OCI-LY1 (cell line): ENCODE results near the gene FBXW2.

ENCODE experiments used
- H2AFZ ChIP-seq: fragments of 200-600 bp; sonication (generic), shearing (Covaris generic); 2 replicates; pipeline ENCODE4 v1.6.0; 2014; ENCODE audit warnings: antibody characterized with exemption, mild to moderate bottlenecking, low read length
- H3F3A ChIP-seq: fragments of 200-600 bp; sonication (generic), shearing (Covaris generic); 2 replicates; pipeline ENCODE4 v1.6.0; 2014; ENCODE audit warnings: mild to moderate bottlenecking, antibody characterized with exemption, low read length, moderate library complexity; ENCODE audit not compliant: insufficient read depth
- H3K27ac ChIP-seq: fragments of 200-600 bp; sonication (generic); 2 replicates; pipeline ENCODE4 v1.5.1; 2014; ENCODE audit warnings: low read length, mixed run types, mild to moderate bottlenecking, low read depth; ENCODE audit not compliant: poor library complexity, severe bottlenecking
- H3K27me3 ChIP-seq: fragments of 200-600 bp; sonication (generic); 2 replicates; pipeline ENCODE4 v1.6.0; 2014; ENCODE audit warnings: antibody characterized with exemption, mild to moderate bottlenecking, low read length, moderate library complexity; ENCODE audit not compliant: insufficient read depth
- H3K36me3 ChIP-seq: fragments of 200-600 bp; sonication (generic); 2 replicates; pipeline ENCODE4 v1.6.1; 2014; ENCODE audit warnings: mild to moderate bottlenecking, antibody characterized with exemption, low read length, moderate library complexity, mixed read lengths; ENCODE audit not compliant: insufficient read depth
- H3K4me1 ChIP-seq: fragments of 200-600 bp; sonication (generic); 2 replicates; pipeline ENCODE4 v1.5.1; 2014; ENCODE audit warnings: mild to moderate bottlenecking, low read length, moderate library complexity; ENCODE audit not compliant: insufficient read depth, severe bottlenecking
- H3K4me2 ChIP-seq: fragments of 200-600 bp; sonication (generic), shearing (Covaris generic); 2 replicates; pipeline ENCODE4 v1.6.1; 2014; ENCODE audit warnings: low read length
- H3K4me3 ChIP-seq: fragments of 200-600 bp; sonication (generic); 2 replicates; pipeline ENCODE4 v1.5.1; 2014; ENCODE audit warnings: low read length, low read depth, mild to moderate bottlenecking, mixed read lengths; ENCODE audit not compliant: poor library complexity, severe bottlenecking
- H3K79me2 ChIP-seq: fragments of 200-600 bp; shearing (Covaris generic); 2 replicates; pipeline ENCODE4 v1.6.1; 2016; ENCODE audit warnings: mixed run types, low read length, mixed read lengths; ENCODE audit not compliant: insufficient read depth
- H3K9ac ChIP-seq: fragments of 200-600 bp; sonication (generic), shearing (Covaris generic); 2 replicates; pipeline ENCODE4 v1.6.1; 2014; ENCODE audit warnings: mild to moderate bottlenecking, low read length, mixed read lengths
- H3K9me2 ChIP-seq: fragments of 200-600 bp; sonication (generic), shearing (Covaris generic); 2 replicates; pipeline ENCODE4 v1.6.1; 2014; ENCODE audit warnings: low read depth, mild to moderate bottlenecking, low read length, mixed read lengths
- H3K9me3 ChIP-seq: fragments of 200-600 bp; shearing (Covaris generic); 2 replicates; pipeline ENCODE4 v1.6.1; 2014; ENCODE audit warnings: low read length, mixed read lengths
- H4K20me1 ChIP-seq: fragments of 200-600 bp; sonication (generic), shearing (Covaris generic); 2 replicates; pipeline ENCODE4 v1.6.0; 2016; ENCODE audit warnings: mild to moderate bottlenecking, low read length; ENCODE audit not compliant: insufficient read depth
- EZH2 ChIP-seq: fragments of 200-600 bp; sonication (generic), shearing (Covaris generic); IDR thresholded peaks from 2 replicates; pipeline ENCODE4 v1.8.0; 2017; ENCODE audit warnings: borderline replicate concordance, mixed run types, mild to moderate bottlenecking, antibody characterized with exemption, low read length, moderate library complexity, mixed read lengths
- TF ChIP-seq, protein P1 (sequence below): fragments of 200-600 bp; sonication (generic), shearing (Covaris generic); IDR thresholded peaks from 2 replicates; pipeline ENCODE4 v1.5.1; 2017; ENCODE audit warnings: mild to moderate bottlenecking, antibody characterized with exemption, low read length, moderate library complexity, mixed read lengths

FBXW2 gene

DNA sequence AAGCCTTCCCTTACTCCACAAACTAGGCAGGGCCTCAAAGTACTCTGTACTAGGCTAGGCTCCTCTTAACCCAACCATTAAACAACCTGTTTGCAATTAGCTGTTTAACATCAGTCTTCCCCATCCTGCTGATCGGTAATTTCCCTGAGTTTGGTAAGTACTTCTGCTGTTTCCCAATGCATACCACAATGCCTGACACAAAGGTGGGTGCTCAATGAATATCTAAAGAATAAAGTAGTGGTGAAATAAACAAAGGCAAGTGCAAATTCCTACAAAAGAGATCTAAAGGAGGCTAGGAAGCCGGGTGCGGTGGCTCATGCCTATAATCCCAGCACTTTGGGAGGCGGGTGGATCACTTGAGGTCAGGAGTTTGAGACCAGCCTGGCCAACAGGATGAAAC lies 25.0 kb downstream of the FBXW2 start:
- Histone ChIP-seq H3K4me3 (no peak overlapping the region), H3K9ac (no peak overlapping the region), H4K20me1 (no peaks in the 10 kb centered on the region), H3K9me2 (no peaks in the 10 kb centered on the region), H3K27me3 (no peaks in the 10 kb centered on the region), H3K4me1 (no peaks in the 10 kb centered on the region), H2AFZ (no peak overlapping the region), H3K79me2 (no peaks in the 10 kb centered on the region), H3K4me2 (no peak overlapping the region), H3K36me3 (peaks cover 89% of the 10 kb centered on the region), H3K27ac (no peak overlapping the region), H3F3A (no peaks in the 10 kb centered on the region), H3K9me3 (no peaks in the 10 kb centered on the region)
- no peak for TF ChIP-seq EZH2
- TF ChIP-seq, protein P1, sequence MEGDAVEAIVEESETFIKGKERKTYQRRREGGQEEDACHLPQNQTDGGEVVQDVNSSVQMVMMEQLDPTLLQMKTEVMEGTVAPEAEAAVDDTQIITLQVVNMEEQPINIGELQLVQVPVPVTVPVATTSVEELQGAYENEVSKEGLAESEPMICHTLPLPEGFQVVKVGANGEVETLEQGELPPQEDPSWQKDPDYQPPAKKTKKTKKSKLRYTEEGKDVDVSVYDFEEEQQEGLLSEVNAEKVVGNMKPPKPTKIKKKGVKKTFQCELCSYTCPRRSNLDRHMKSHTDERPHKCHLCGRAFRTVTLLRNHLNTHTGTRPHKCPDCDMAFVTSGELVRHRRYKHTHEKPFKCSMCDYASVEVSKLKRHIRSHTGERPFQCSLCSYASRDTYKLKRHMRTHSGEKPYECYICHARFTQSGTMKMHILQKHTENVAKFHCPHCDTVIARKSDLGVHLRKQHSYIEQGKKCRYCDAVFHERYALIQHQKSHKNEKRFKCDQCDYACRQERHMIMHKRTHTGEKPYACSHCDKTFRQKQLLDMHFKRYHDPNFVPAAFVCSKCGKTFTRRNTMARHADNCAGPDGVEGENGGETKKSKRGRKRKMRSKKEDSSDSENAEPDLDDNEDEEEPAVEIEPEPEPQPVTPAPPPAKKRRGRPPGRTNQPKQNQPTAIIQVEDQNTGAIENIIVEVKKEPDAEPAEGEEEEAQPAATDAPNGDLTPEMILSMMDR: no peak

DNA sequence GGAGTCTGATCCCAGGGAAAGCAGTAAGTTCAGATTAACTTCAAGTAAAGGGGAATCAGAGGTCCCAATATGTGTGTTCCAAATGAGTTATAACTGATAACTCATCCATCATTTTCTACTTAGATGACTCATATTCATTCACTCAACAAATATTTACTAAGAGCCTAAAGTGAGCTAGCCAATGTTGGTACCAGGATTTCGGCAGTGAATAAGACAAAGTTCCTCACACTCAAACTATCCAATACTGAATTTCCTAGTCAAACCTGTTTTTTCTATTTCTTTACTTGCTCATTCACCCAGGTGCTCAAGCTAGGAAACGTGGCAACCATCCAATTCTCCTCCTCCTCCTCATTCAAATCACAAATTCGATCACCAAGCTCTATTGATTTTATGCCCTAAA lies 25.8 kb downstream of the FBXW2 start:
- no peak overlapping the region for H3K4me2 ChIP-seq
- H3K9me3 ChIP-seq: no peaks in the 10 kb centered on the region
- H3K4me3 ChIP-seq: no peak overlapping the region
- H3K9ac ChIP-seq: no peak overlapping the region
- H3K9me2 ChIP-seq: no peaks in the 10 kb centered on the region
- no peak overlapping the region for H3K27ac ChIP-seq
- no peaks in the 10 kb centered on the region for H4K20me1 ChIP-seq
- no peaks in the 10 kb centered on the region for H3F3A ChIP-seq
- peaks cover 94% of the 10 kb centered on the region for H3K36me3 ChIP-seq
- no peaks in the 10 kb centered on the region for H3K4me1 ChIP-seq
- H3K27me3 ChIP-seq: no peaks in the 10 kb centered on the region
- TF ChIP-seq, protein P1: no peak
- no peak overlapping the region for H2AFZ ChIP-seq
- H3K79me2 ChIP-seq: no peaks in the 10 kb centered on the region

DNA sequence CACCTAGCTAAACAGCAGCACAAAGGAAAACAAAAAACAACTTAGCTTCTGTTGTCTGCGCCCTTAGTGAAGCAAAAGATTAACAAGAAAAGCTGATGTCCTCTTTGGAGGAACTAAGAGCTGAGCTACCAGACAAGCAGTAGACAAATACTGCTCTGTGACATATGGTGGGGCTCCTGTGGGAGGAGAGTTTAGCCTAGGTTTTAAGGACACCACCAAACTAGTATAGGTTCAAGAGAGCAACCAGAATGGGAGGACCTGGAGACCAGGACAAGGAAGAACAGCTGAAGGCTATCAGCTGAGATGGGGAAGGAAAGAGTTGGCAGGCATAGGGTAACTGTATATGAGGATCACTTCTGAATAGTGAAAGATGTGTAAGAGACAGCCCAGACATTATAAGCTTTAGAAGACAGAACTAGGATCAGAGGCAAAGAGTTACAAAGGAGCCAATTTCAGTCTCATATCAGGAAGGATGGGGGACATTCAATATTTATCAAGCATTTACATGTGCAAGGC lies 27.2 kb downstream of the FBXW2 start:
- Histone ChIP-seq H3K4me2 (no peak overlapping the region), H3K9ac (no peak overlapping the region), H3K9me2 (no peaks in the 10 kb centered on the region), H3K4me3 (no peak overlapping the region), H3K9me3 (no peaks in the 10 kb centered on the region), H3F3A (no peaks in the 10 kb centered on the region), H3K27me3 (no peaks in the 10 kb centered on the region), H2AFZ (no peak overlapping the region), H3K36me3 (peaks cover 91% of the 10 kb centered on the region), H3K79me2 (no peaks in the 10 kb centered on the region), H3K4me1 (no peaks in the 10 kb centered on the region), H3K27ac (no peak overlapping the region), H4K20me1 (no peaks in the 10 kb centered on the region)
- TF ChIP-seq, protein P1: no peak
- no peak for TF ChIP-seq EZH2
